Ovary (tissue), 9 donors: ENCODE data around the gene LRIT3. TPM values are rescaled to one million over a fixed set of nuclear protein-coding genes. Genes with fewer than 3 reads are reported as not detected.
"Not testable (repeated sequence)": the region's sequence is repeated elsewhere in the genome, so short reads cannot be mapped to it uniquely, and the experiment has no call there.

Source experiments
- DNase-seq, 5 donors: peaks; one replicate each; pipeline ENCODE4 v3.0.0-alpha.2; 2019 to 2020
- H3K27ac ChIP-seq, 2 donors: fragments of 200-600 bp; one replicate each; pipeline versions ENCODE4 v1.5.1 to v1.8.0; 2019 to 2022
- H3K27me3 ChIP-seq: fragments of 200-600 bp; one replicate; pipeline ENCODE4 v1.8.0; 2022
- H3K36me3 ChIP-seq: fragments of 200-600 bp; sonication (generic); one replicate; pipeline ENCODE4 v1.5.1; 2019
- H3K4me1 ChIP-seq: one replicate; pipeline ENCODE4 v1.8.1; 2013; ENCODE audit warnings: mild to moderate bottlenecking, moderate library complexity; ENCODE audit not compliant: insufficient read depth
- H3K4me3 ChIP-seq: fragments of 200-600 bp; sonication (generic); one replicate; pipeline ENCODE4 v1.5.1; 2017
- H3K9me3 ChIP-seq, 2 donors: fragments of 200-600 bp in 1 of 2; sonication (generic) in 1 of 2; one replicate each; pipeline versions ENCODE4 v1.5.1 to v1.8.1; 2013 to 2019; ENCODE audit warnings: mild to moderate bottlenecking in 1 of 2, moderate library complexity in 1 of 2
- EP300 ChIP-seq: sonication (generic); formaldehyde crosslinking; IDR thresholded peaks from one replicate; pipeline ENCODE4 v1.6.1; 2017; ENCODE audit warnings: antibody characterized with exemption
- POLR2A ChIP-seq: fragments of 450-650 bp; IDR thresholded peaks from one replicate; pipeline ENCODE4 v1.6.1; 2017; ENCODE audit warnings: antibody characterized with exemption, mild to moderate bottlenecking, moderate library complexity
- WGBS, 3 donors: extraction: QIAGEN DNeasy Blood & Tissue Kit in 1 of 3; methylation state at CpG; one replicate each; pipeline versions ENCODE4 v1.1.5 to v1.1.7; 2013 to 2017; 5-methylcytosine and 5-hydroxymethylcytosine counted together
- intact Hi-C, 4 donors: fragments of 100-400 bp; cut with DNase I; formaldehyde crosslinking; loops; one replicate each; pipeline versions ENCODE4 v1.11.0 to v1.15.1; 2022 to 2023
- polyA plus RNA-seq, 2 donors: library from polyadenylated mRNA; stranded (reverse); fragments of 200-250 nt in 1 of 2; fragments of 350-450 nt in 1 of 2; fragmentation: Illumina TruSeq in 1 of 2; extraction: RNeasy Lipid Tissue Mini Kit (QIAGEN cat#74804) in 1 of 2; gene quantifications; one replicate each; pipeline ENCODE4 v1.2.3, GENCODE V29; 2013 to 2014
- total RNA-seq, 7 donors: library from RNA; depleted of rRNA in 2 of 7; stranded (reverse); fragments of >200 nt in 2 of 7; fragmentation: NEBNext Ultra II Directional in 3 of 7; extraction: Animal tissue kit (Norgen Biotek cat#: 25700) in 3 of 7; gene quantifications; one replicate each; pipeline versions ENCODE4 v1.1.0 to v1.2.4, GENCODE V29; 2016 to 2023
- TF ChIP-seq, protein P1 (sequence below), 3 donors: fragments of 450-650 bp in 2 of 3; fragments of 200-600 bp in 1 of 3; IDR thresholded peaks; one replicate each; pipeline versions ENCODE4 v1.5.1 to v1.8.0; 2016 to 2022; ENCODE audit warnings: antibody characterized with exemption in 3 of 3, mild to moderate bottlenecking in 1 of 3
- donor health status: DM: no; HTN: no; CAD: no; lungs with moderate emphysema.
- donor health status: DM: no; HTN: no; CAD: no.
- donor health status: Bipolar disorder and iron deficiency.
- donor health status: DM: yes; HTN: yes; CAD: no.
- donor health status: DM: no; HTN: no; CAD: no.
- donor health status: DM: yes; HTN: yes; CAD: no.

Gene LRIT3
- total and polyA plus RNA-seq, 9 donors = 0.02 to 0.35 (median 0.11) TPM; not detected in 1

DNA sequence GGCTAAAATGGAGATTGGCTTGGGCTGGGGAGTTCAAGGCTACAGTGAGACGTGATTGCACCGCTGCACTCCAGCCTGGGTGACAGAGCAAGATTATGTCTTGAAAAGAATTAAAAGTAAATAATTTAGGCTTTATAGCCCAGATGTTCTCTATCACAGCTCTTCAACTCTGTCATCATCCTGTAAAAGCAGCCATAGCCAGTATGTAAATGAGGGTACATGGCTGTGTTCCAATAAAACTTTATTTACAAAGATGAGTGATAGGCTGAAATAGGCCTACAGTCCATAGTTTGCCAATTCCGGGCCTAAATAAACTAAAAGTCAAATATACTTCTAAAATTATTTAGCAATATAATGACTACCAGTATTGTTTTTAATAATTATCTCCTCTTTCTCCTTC lies 10.9 kb upstream of the LRIT3 start:
- intact Hi-C loops = no loop called here
- 57 to 74% (median 64%) methylated on average over 3 of the region's 3 CpGs for WGBS, 3 donors
- TF ChIP-seq POLR2A (no peak), EP300 (no peak)
- TF ChIP-seq, protein P1, sequence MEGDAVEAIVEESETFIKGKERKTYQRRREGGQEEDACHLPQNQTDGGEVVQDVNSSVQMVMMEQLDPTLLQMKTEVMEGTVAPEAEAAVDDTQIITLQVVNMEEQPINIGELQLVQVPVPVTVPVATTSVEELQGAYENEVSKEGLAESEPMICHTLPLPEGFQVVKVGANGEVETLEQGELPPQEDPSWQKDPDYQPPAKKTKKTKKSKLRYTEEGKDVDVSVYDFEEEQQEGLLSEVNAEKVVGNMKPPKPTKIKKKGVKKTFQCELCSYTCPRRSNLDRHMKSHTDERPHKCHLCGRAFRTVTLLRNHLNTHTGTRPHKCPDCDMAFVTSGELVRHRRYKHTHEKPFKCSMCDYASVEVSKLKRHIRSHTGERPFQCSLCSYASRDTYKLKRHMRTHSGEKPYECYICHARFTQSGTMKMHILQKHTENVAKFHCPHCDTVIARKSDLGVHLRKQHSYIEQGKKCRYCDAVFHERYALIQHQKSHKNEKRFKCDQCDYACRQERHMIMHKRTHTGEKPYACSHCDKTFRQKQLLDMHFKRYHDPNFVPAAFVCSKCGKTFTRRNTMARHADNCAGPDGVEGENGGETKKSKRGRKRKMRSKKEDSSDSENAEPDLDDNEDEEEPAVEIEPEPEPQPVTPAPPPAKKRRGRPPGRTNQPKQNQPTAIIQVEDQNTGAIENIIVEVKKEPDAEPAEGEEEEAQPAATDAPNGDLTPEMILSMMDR (IDR thresholded peaks at IDR 0.05) = no peak
- Histone ChIP-seq H3K4me1 (no peaks in the 10 kb centered on the region), H3K27ac (no peak overlapping the region), H3K36me3 (no peaks in the 10 kb centered on the region), H3K4me3 (no peak overlapping the region), H3K27me3 (no peaks in the 10 kb centered on the region), H3K9me3 (no peaks in the 10 kb centered on the region)
- no peak for DNase-seq

DNA sequence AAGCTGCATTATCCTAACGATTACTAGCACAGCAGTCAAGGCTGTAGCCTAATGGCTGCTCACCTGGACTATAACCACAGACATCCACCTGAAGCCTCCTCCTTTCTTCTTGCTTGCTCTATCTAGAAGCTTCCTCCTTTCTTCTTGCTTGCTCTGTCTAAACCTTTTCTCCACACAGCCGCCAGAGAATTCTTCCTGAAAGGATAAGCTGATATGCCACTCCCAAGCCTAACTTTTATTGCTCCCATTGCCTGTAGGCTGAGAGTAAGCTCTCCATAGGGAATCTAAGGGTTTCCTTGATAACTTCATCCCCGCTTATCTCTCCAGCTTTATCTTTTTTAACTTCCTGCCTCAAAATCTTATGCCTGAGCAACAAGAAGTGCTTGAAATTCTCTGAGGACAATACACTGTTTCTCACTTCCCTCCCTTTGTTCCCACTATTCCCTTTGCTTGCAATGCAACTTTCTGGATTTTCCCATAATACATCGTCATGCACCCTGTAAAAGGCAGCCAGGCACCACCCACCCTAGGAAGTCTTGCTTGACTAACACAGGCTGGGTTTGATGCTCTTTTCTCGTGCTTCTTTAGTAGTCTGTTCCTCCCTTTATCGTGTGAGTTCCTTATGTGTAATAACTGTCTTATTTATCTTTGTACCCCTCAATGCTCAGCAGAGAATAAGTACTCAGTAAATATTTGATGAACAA lies 1.4 kb upstream of the LRIT3 start:
- WGBS, 3 donors = 51 to 57% (median 51%) methylated on average over 6 of the region's 6 CpGs
- TF ChIP-seq, protein P1 (IDR thresholded peaks at IDR 0.05) = no peak
- TF ChIP-seq EP300 (no peak), POLR2A (no peak)
- Histone ChIP-seq H3K27me3 (no peaks in the 10 kb centered on the region), H3K9me3 (no peaks in the 10 kb centered on the region), H3K4me1 (no peaks in the 10 kb centered on the region), H3K27ac (no peak overlapping the region), H3K4me3 (no peak overlapping the region), H3K36me3 (no peaks in the 10 kb centered on the region)
- no peak for DNase-seq
- intact Hi-C loops = no loop called here

DNA sequence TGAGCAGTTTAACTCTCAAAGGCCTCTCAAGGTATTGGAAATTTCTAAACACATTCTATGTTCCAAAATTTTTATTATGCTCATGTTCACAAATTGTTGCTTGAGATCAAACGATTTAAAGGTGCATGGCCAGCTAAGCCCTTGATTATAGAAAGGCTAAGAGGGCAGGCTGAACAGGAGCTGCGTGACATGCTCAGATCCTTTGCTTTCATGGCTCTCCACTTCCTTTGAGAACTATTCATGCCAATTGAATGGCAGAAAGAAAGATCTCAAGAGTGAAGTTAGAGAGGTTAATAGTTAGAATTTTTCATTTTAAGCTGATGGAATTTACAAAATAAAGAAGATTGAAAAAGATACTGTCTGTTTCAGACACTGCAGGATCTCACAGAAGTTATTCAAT lies 594 bp downstream of the LRIT3 start:
- no peak for TF ChIP-seq EP300
- TF ChIP-seq, protein P1 (IDR thresholded peaks at IDR 0.05) = no peak
- no peak for TF ChIP-seq POLR2A
- WGBS, 3 donors = 74 to 79% (median 74%) methylated on average over 2 of the region's 2 CpGs

DNA sequence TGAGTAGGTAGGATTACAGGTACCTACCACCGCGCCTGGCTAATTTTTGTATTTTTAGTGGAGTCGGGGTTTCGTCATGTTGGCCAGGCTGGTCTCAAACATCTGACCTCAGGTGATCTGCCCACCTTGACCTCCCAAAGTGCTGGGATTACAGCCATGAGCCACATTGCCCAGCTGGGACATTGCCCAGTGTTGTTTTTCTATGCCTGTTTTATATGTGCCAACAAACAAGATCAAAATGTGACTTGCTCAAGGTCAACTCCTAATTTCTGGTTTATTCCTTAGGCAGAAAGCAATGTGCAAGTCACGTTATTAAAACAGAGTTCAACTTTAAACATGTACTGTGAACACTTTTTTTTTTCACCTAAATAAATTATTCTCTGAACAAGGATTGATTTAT lies 2.7 kb downstream of the LRIT3 start:
- H3K27me3 ChIP-seq = no peaks in the 10 kb centered on the region
- no peak overlapping the region for H3K4me3 ChIP-seq
- no peak for DNase-seq
- TF ChIP-seq EP300 (no peak), POLR2A (no peak)
- TF ChIP-seq, protein P1 (IDR thresholded peaks at IDR 0.05) = no peak
- 59 to 64% (median 63%) methylated on average over 5 of the region's 5 CpGs for WGBS, 3 donors
- H3K27ac ChIP-seq = no peak overlapping the region
- no peaks in the 10 kb centered on the region for H3K4me1 ChIP-seq
- no peaks in the 10 kb centered on the region for H3K9me3 ChIP-seq
- intact Hi-C loops = no loop called here
- H3K36me3 ChIP-seq = no peaks in the 10 kb centered on the region

More for the DNA sequence above, 594 bp downstream of the LRIT3 start:
- Histone ChIP-seq H3K9me3 (no peaks in the 10 kb centered on the region), H3K36me3 (no peaks in the 10 kb centered on the region), H3K4me1 (no peaks in the 10 kb centered on the region), H3K27ac (no peak overlapping the region), H3K4me3 (no peak overlapping the region), H3K27me3 (no peaks in the 10 kb centered on the region)
- DNase-seq = no peak
- intact Hi-C loops = no loop called here

DNA sequence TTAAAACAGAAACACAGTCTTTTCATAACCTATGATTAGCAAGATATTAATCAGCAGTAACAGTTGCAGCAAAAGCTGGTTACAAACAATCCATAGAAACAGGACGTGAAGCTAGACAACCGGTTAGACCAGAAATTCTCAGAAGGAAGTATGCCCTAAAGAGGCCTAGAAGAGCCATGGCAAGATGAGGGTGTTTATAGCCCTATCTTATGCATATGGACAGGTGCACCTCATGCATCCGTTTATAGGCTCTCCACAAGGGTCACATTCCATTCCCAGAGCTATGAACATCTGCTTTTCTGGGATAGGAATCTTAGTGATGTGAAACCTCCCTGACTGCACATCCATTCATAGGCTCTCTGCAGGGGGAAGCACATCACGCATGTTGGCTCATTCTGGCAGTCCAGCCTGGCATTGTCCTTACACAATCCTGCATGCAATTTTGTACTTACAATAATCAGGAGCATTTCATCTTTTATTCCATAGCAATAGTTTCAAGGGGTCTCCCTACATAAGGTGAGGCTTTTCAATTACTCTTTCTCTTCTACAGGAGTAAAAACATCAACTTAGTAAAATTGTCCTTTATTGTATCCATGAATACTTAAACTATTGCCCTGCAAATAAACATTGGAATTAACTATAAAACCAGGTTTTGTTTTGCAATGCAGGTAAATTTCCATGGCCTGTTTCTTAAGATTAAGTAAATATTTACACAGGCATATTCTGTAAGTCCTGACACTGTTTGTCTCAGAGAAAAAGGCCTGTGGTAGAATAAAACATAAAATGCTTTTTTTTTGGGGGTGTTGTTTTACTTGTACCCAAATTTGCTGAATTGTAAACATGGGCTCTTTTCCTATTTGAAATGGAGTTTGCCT lies 11.8 kb downstream of the LRIT3 start:
- WGBS, 3 donors = 90 to 92% (median 92%) methylated on average over 4 of the region's 4 CpGs
- H3K27ac ChIP-seq, H3K9me3 ChIP-seq, H3K4me1 ChIP-seq, H3K4me3 ChIP-seq, intact Hi-C loops, DNase-seq, H3K27me3 ChIP-seq, H3K36me3 ChIP-seq: not testable (repeated sequence)
